GM20000 (cell line): Measurements from ENCODE around the gene LGALS7.
"Not testable (repeated sequence)": the region's sequence is repeated elsewhere in the genome, so short reads cannot be mapped to it uniquely, and the experiment has no call there.

ENCODE experiments used
- DNase-seq: peaks from one replicate; pipeline ENCODE4 v3.0.0; 2012; ENCODE audit warnings: low spot score
- TF ChIP-seq, protein P1 (sequence below): IDR thresholded peaks from 2 replicates; pipeline ENCODE4 v1.5.1; 2012; ENCODE audit warnings: mild to moderate bottlenecking, control low read depth; ENCODE audit errors: extremely low read depth, missing control alignments

The LGALS7 gene

DNA sequence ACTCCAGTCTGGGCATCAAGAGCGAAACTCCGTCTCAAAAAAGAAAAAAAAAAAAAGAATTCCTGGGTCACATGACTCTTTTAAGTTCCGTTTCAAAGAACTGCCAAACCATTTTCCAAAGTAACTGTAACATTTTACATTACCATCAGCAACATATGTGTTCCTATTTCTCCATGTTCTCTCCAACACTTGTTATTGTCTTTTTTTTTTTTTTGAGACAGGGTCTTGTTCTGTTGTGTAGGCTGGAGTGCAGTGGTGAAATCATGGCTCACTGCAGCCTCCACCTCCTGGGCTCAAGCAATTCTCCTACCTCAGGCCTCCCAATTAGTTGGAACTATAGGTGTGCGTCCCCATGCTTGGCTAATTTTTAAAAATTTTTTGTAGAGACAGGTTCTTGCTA is 22.2 kb upstream of the LGALS7 start:
- TF ChIP-seq, protein P1, sequence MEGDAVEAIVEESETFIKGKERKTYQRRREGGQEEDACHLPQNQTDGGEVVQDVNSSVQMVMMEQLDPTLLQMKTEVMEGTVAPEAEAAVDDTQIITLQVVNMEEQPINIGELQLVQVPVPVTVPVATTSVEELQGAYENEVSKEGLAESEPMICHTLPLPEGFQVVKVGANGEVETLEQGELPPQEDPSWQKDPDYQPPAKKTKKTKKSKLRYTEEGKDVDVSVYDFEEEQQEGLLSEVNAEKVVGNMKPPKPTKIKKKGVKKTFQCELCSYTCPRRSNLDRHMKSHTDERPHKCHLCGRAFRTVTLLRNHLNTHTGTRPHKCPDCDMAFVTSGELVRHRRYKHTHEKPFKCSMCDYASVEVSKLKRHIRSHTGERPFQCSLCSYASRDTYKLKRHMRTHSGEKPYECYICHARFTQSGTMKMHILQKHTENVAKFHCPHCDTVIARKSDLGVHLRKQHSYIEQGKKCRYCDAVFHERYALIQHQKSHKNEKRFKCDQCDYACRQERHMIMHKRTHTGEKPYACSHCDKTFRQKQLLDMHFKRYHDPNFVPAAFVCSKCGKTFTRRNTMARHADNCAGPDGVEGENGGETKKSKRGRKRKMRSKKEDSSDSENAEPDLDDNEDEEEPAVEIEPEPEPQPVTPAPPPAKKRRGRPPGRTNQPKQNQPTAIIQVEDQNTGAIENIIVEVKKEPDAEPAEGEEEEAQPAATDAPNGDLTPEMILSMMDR, result no peak
- no peak for DNase-seq

DNA sequence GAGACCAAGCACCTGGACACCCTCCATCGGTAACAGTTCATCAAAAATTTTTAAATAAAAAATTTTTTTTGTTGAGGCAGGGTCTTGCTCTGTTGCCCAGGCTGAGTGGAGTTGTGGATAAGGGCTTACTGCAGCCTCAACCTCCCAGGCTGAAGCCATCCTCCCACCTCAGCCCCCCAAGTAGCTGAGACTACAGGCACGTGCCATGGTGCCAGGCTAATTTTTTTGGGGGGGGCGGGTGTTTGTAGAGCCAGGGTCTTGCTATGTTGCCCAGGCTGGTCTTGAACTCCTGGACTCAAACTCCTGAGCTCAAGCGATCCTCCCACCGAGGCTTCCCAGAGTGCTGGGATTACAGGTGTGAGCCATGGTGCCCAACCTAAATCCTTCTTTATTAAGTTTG is 20.4 kb upstream of the LGALS7 start:
- TF ChIP-seq, protein P1, result no peak
- DNase-seq, result no peak

DNA sequence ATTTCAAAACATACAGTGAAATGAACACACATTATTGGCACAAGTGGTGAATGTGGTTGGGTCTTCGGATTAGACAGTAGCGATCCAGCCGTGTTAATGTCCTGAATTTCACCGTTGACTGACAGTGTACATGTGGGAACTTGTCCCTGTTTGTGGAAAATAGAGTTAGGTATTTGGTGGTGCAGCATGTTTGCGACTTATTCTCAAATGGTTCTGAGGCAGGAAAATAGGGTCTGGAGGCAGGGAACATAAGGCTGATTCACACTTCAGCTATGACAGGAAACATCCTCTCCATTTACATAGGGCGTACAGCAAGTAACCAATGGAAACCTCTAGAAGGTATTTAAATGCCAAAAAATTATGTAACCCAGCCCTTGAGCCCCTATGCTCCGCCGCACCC is 19.9 kb upstream of the LGALS7 start:
- TF ChIP-seq, protein P1, result no peak
- DNase-seq, result no peak

DNA sequence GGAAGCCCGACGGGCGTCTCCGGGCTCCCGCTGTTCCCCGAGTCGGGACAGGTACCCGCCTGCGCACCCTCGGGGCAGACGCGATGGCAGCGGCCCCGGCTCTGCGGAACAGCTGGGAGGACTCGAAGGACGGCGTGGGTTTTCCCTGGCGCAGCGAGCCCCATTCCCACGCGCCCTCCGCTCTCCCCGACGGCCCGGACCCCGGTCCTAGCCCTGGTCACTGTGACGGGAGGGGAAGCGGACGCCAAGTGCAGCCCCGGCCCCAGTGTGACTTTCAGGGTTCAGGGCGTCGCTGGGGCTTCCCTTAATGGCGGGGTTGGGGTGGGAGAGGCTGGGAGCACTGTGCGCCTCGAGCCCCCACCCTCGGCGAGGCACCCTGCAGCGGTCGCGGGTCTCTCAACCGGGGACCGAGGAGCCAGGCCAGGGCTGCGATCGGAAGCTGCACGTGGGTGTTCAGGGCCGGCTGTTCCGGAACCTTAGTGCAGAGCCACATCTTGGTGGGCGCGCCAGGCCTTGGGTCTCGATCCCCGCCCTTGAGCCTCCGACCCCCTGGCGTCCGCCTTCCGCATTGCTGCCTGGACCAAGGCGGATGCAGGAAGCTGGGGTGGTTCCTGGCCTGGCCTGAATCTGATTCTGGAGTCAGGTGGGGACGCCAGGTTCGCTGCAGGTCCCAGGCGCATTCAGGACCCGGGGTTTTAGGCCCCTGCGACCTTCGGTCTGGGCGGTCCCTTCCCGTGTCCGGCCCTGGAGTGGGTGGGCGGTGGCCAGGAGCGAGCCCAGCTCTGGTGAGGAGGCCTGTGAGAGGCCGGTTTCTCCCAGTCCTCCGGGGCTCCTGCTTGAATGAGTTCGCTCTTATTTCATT is 19.2 kb upstream of the LGALS7 start:
- DNase-seq, result peak; percentile 77
- TF ChIP-seq, protein P1, result no peak

DNA sequence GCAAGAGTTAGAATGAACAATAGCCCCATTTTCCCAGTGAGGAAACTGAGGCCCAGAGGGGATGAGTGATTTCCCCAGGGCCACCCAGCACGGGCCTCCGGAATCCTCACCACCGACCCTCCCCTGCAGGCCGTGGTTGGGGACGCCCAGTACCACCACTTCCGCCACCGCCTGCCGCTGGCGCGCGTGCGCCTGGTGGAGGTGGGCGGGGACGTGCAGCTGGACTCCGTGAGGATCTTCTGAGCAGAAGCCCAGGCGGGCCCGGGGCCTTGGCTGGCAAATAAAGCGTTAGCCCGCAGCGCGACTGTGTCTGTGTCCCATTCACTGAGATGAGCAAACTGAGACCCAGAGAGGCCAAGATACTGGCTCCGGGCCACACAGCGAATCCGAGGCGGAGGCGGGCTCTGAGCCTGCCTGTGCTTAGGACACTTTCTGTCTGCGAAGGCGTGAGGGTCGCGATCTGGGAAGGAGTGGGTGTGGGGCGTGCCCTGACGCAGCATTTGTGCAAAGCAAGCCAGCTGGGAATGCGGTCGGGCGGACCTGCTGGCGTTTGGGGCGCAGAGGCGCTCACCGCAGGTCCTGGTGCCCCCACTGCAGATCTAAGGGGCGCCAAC is 18.2 kb upstream of the LGALS7 start:
- DNase-seq, result not testable (repeated sequence)

DNA sequence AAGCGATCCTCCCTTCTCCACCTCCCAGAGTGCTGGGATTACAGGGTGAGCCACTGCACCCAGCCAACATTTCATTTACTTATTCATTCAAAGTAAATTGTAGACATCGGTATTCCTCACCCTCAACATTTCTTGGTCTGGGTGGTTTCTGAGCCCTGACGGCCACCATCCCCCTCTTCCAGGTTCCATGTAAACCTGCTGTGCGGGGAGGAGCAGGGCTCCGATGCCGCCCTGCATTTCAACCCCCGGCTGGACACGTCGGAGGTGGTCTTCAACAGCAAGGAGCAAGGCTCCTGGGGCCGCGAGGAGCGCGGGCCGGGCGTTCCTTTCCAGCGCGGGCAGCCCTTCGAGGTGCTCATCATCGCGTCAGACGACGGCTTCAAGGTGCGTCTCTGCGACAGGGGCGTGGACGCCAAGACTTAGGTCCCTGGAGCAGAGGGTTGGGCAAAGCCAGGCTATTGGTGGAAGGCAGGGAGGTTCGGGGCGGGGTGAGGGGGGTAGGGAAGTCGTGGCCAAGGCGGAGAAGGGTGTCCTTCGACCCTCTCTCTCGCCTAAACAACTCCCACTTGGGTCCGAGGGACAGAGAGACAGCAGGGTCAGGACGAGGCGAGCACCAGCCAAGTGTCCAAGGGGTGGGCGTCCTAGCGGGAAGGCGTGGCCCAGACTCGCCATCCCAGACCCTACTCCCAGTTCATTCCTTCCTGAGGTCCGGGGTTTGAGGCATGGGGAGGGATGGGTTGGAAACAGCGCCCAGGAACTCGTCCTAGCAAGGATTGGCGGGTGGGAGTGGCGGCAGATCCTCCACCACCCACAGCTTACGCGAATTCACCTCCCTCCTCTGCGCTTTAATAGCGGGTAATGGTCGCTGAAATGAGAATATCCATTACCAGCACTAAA is 17.4 kb upstream of the LGALS7 start:
- DNase-seq, result not testable (repeated sequence)

DNA sequence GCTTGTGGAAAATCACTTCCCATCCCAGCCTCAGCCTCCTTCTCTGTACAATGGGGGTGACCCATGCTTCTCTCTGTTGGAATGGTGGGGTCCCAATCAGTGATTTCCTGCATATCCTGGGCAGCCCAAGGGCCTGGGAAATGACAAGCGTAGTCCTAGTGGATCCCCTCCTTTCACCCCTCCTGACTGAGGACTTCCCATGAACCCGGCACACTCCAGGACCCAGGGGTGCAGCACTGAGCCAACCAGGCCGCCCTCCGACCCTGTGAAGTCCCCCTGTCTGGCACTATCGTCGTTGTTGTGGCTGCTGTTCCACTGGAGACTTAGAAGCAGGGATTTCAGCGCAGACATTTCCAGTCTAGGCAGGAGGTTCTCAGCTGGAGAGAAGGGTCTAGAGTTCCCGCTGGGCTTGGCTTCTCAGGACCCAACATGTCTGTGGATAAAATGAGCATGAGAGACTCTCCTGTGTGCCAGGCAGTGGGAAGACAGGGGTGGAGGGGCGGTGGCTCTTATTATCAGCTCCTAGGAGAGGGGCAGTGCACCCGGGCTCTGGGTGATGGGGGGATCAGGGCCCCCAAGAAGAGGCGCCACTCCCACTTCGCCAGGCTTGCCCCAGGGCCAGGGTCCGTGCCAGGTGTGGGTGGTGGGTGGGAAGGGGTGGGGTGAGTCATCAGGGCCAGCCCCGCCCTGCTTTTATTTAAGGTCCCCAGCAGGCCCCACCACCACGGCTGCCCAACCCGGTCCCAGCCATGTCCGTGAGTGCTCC is 15.3 kb upstream of the LGALS7 start, which contains the start of gene LGALS7B:
Gene LGALS7B, plus strand, starts transcription at position 723 of the 766 bp plus-strand sequence. Its CDS starts 27 bp downstream, at position 750.
- no peak for DNase-seq
- TF ChIP-seq, protein P1, result no peak
